HPDE6-E6E7 (cell line): Measurements from ENCODE around the gene METTL21C.

Source experiments
- DNase-seq: peaks from one replicate; pipeline ENCODE4 v3.0.0; 2011; ENCODE audit warnings: missing footprints; ENCODE audit errors: extremely low spot score

The METTL21C gene

DNA sequence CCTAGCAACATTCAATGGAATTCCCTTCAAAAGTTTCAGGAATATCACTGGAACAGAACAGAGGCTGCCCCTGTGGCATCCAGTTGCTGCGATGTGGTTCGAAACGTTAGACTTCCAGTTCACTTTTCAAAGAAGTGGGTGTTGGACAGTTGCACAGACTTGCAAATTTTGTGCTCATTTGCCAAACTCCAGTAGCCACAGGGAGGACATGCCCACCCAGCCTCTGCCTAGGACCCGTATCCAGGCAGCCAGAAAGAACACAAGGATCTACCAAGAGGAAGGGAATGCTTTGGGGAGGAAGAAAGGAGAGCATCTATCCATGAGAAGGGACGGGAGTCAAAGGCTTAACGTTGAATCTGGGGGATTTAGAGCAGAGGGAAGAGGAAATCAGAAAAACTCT lies at the start of gene METTL21C:
Gene METTL21C (minus strand): TSS at position 108 of the 400 bp plus-strand sequence. CDS start 546 bp downstream, outside the sequence.
- no peak for DNase-seq

GRCh38 chr13:102742506-102742905 lies 47.7 kb upstream of the METTL21C start:
- no peak for DNase-seq

DNA sequence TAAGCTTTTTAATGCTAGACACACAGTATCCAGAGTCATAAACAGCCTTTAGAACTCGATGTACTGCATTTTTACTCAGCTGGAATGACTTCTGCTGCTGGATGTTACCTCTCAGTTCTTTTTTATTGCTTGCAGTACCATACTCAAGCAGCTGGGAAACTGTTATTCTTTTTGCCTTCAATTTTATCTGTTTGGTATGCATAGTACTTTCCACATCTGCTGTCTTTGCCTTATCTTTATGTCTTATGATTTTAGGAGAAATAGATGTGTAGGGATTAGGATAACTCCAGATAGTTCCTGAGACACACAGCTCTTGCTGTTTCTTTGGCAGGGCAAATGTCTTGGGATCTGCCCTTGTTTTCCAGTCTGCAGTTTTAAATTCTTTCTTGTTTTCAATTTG lies 47.3 kb upstream of the METTL21C start:
- DNase-seq, result no peak

GRCh38 chr13:102729560-102730270 lies 34.9 kb upstream of the METTL21C start:
- DNase-seq, result peak; percentile 43

GRCh38 chr13:102726430-102726829 lies 31.6 kb upstream of the METTL21C start:
- DNase-seq, result no peak

GRCh38 chr13:102724923-102725322 lies 30.1 kb upstream of the METTL21C start:
- DNase-seq, result peak; percentile 69

GRCh38 chr13:102721800-102722231 lies 27.0 kb upstream of the METTL21C start:
- DNase-seq, result no peak

DNA sequence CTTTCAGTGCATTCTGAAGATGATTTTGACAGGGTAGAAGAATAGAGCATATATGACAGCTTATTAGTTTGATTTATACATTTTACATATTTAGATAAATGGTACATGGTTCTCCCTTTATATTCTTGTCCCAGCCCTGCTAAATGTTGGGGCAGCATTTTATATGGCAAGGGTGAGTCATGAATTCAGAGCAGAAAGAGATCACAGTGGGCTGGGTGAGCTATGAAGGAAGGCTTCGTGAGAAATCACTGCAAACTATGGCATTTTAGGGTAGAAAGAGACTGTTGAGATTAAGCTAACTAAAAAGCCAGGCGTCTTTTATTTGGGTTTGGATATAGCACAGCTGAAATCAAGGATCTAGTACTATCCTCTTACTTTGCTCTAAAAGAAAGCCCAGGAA lies 23.9 kb upstream of the METTL21C start:
- DNase-seq, result no peak

DNA sequence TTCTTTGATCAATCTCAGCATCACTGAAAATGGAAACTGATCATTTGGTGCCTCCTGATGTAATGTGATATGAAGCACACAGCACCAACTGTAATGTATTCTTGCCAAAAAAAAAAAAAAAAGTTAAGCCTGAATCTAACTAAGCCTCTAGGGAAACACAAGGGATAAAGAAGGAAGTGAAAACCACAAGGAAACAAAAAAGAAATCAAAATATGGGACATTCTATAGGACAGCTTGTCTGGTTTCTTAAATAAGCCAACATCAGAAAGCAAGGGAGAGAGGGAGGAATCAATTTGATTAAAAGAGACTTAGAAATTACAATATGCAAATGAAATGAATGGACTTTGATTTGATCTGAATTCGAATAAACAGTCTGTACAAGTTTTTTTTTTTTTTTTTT lies 20.6 kb upstream of the METTL21C start:
- DNase-seq, result no peak

DNA sequence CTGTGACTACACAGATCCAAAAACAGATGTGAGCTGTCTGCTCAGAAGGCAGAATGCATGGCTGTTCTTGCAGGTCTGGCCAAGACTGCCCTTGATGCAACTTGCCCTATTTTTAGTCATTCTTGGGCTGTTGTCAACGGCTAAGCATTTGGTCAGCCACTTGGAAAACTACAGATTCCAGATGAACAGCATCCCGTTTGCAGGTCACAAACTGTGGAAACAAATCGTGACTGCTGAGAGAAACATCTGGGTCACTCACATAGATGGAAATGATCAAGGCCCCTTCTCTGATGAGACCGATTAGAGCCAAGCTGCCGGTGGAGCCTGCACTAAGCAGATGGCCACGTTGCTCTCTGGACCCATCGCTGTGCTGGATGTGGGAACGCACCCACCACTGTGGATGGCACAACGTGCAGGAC lies 15.4 kb upstream of the METTL21C start:
- DNase-seq, result no peak

- no peak for DNase-seq
Measured at GRCh38 chr13:102709536-102709935, 14.7 kb upstream of the METTL21C start.

- no peak for DNase-seq
Measured at GRCh38 chr13:102708991-102709390, 14.1 kb upstream of the METTL21C start.

GRCh38 chr13:102708211-102708610 lies 13.4 kb upstream of the METTL21C start:
- DNase-seq, result no peak

DNA sequence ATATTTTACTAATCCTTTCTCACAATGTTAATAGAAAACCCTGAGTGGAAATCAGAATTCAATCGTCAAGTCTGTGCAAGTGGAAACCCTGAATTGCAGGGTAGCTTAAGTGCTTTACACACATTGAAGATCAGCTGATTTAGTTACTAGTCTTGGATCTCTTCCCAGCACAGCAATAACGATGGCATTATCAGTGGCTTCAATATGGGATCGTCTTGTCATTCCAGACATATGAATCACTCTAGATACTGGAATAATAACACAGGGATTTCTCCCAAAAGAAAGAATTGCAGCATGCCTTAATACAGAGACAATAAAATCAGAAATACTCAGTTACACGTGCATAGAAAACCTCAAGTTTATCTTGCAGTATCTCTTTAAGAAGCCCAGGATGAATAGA lies 12.6 kb upstream of the METTL21C start:
- peak; percentile 40 for DNase-seq

GRCh38 chr13:102704238-102705058 lies 9.6 kb upstream of the METTL21C start:
- no peak for DNase-seq

DNA sequence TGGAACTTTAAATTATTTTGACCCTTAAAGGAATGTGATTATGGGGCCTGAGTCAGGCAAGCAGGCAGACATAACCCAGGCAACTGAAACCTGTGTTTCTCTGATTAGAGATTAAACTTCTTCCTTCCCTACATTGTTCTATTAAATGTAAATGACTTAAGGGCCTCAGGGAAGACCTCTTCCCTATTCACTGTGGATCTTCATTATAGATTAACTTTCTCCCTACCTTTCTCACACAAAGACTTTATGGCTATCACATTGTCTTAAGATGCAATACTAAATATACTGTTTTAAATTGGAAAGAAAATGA lies 8.8 kb upstream of the METTL21C start:
- no peak for DNase-seq

DNA sequence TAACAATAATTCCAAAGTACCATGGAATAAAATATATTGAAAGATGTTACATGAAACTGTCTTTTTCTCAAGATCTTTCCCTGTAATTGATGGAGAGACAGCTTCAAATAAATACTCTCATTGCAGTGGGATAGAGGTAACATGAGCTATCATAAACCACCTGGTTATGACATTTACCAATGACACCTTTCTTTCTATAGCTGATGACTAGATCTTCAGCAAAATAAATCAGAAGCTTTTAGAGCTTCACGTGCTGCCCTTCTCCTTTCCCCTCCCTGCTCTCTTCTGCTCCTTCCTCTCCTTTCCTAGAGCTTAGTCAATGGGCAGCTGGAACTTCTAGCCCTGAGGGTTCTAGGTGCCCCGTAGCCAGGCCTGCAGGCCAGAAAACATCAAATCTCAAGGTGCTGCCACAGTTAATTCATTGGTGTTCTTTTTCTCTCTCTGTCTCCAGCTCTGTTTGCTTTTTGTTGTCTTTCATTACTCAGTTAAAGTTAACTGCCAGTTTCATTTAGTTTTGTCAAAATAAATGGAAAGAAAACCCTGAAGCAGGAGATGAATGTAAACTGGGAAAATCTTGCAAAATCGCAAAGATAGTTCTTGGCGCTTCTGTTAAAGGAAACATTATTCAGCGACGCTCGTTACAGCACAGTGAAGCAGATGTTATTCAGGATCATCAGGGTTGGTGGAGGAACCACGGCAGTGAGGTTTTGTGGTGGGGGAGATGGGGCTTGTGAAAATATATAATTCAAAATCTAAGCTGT lies 8.3 kb upstream of the METTL21C start:
- DNase-seq, result no peak

GRCh38 chr13:102701331-102701730 lies 6.5 kb upstream of the METTL21C start:
- no peak for DNase-seq

- DNase-seq, result no peak
Measured at GRCh38 chr13:102700088-102701031, 5.5 kb upstream of the METTL21C start.

DNA sequence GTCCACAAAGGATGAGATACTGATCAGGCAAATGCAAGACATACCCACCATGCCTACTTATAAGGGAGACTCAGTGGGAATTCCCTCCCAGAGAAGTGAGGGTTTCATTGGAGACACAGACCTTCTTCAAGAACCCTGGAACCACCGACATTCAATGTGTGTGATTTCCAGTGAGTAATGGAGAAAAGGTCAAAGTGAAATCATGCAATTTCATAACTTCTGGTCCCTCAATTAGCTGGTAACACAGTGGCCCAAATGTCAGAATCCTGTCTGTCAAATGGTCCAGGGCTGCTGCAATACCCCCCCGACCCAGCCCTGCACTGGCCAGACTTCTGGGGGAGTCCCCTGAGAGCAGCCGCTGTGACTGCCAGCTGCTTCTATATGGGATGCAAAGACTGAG lies 4.7 kb upstream of the METTL21C start:
- DNase-seq, result no peak

DNA sequence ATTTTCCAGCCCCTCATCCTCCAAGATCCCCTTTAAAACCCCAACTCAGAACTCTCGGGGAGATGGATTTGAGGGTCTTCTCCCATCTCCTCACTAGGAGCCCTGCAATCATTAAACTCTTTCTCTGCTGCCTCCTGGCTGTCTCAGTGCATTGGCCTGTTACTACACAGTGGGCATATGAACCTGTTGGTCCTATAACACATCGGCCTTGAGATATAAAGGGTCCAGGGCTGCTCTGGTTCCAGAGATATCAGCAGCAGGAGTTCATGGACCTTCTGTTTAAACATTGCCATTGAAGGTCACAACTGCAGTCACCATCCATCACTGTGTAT lies 3.8 kb upstream of the METTL21C start:
- no peak for DNase-seq
